Neural progenitor cell (in vitro differentiated cells): Measurements from ENCODE around the gene PTX4.

Experiments
- CTCF ChIP-seq: fragments of 200-600 bp; sonication (generic); IDR thresholded peaks from 2 replicates; pipeline ENCODE4 v1.5.1; 2017; ENCODE audit warnings: antibody characterized with exemption, mild to moderate bottlenecking
- EZH2 ChIP-seq: fragments of 200-600 bp; sonication (generic); IDR thresholded peaks from 2 replicates; pipeline ENCODE4 v1.6.1; 2017; ENCODE audit warnings: antibody characterized with exemption, mild to moderate bottlenecking, moderate library complexity

DNA sequence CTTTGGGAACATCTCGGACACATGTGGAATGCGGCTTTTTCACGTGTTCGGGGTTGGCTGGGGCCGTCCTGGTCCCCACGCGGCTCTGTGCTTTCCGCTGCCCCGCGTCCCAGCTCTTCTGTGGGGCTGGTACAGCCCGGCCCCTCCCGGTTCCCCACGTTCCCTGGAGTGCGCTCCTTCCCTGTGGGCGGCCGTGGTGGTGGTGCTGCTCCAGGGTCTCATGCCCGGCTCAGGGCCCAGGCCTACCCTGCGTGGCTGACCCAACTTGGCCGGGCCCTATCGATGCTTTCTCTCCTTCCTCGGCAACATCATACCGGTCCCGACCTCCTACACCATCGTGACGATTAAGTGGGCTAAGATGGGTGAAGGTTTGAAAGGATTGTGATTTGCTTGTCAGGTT, 7.7 kb upstream of the PTX4 start:
- TF ChIP-seq CTCF (no peak), EZH2 (no peak)
